Activated T-cell treated with anti-CD3 and anti-CD28 coated beads, Interleukin-2, amount 50 U/mL, for 72 hours (primary cell): ENCODE measurements around the gene TYROBP. TPM values are rescaled to one million over a fixed set of nuclear protein-coding genes. Genes with fewer than 3 reads are reported as not detected.
A peak's percentile ranks its signal among the peaks of the same experiment; 100 is the strongest.
"Not testable (repeated sequence)": the region's sequence is repeated elsewhere in the genome, so short reads cannot be mapped to it uniquely, and the experiment has no call there.

Experiments
- ATAC-seq, 2 donors: fragments of 150-1000 bp; cut with Tn5 transposase; replicated peaks in 1 of 2; 2 replicates each; pipeline ENCODE4 v1.10.0; 2021; ENCODE audit warnings: moderate library complexity in 2 of 2, mild to moderate bottlenecking in 1 of 2
- DNase-seq, 2 donors: peaks; one replicate each; pipeline ENCODE4 v3.0.0; 2021 to 2022; ENCODE audit warnings: mixed read lengths in 1 of 2
- H3K27ac Mint-ChIP-seq: one replicate; pipeline ENCODE4 v1.8.0; 2022; ENCODE audit warnings: mild to moderate bottlenecking, moderate library complexity, mixed read lengths
- H3K27me3 Mint-ChIP-seq: one replicate; pipeline ENCODE4 v1.8.0; 2022; ENCODE audit warnings: low read depth, mixed read lengths
- H3K36me3 Mint-ChIP-seq, 2 donors: one replicate each; pipeline ENCODE4 v1.8.0; 2022; ENCODE audit warnings: mixed read lengths in 2 of 2, mild to moderate bottlenecking in 1 of 2; ENCODE audit not compliant: insufficient read depth in 2 of 2
- H3K4me1 Mint-ChIP-seq: one replicate; pipeline ENCODE4 v1.8.0; 2022; ENCODE audit warnings: low read depth, mixed read lengths
- H3K4me3 Mint-ChIP-seq, 2 donors: one replicate each; pipeline ENCODE4 v1.8.0; 2022; ENCODE audit warnings: mild to moderate bottlenecking in 2 of 2, mixed read lengths in 2 of 2, moderate library complexity in 2 of 2
- H3K9me3 Mint-ChIP-seq, 2 donors: one replicate each; pipeline ENCODE4 v1.8.0; 2022; ENCODE audit warnings: mixed read lengths in 2 of 2
- total RNA-seq, 2 donors: library from RNA; stranded (reverse); gene quantifications; one replicate each; pipeline ENCODE4 v1.2.3, GENCODE V29; 2022

The TYROBP gene
- total RNA-seq, 2 donors from 2014 or later = 1.3 TPM; not detected in 1

- peak in 1 of 2 donors; percentile 82 for DNase-seq
- not testable (repeated sequence) for H3K9me3 Mint-ChIP-seq, H3K27ac Mint-ChIP-seq, ATAC-seq, H3K36me3 Mint-ChIP-seq
- peak overlapping the region; percentile 90 to 91 for H3K4me3 Mint-ChIP-seq
- H3K4me1 Mint-ChIP-seq = peaks cover 18% of the 10 kb centered on the region
- H3K27me3 Mint-ChIP-seq = peaks cover 46% of the 10 kb centered on the region
Observed at GRCh38 chr19:35870124-35870736, 37.9 kb downstream of the TYROBP start.

- ATAC-seq (peak; percentile 91 to 92), DNase-seq (peak; percentile 92 to 93)
- H3K36me3 Mint-ChIP-seq = no peaks in the 10 kb centered on the region
- H3K4me1 Mint-ChIP-seq = peaks cover 18% of the 10 kb centered on the region
- H3K27me3 Mint-ChIP-seq = peaks cover 53% of the 10 kb centered on the region
- H3K9me3 Mint-ChIP-seq = peaks cover 0 to 1% of the 10 kb centered on the region in 2 donors
- H3K27ac Mint-ChIP-seq = no peak overlapping the region
- peak overlapping the region; percentile 90 to 91 for H3K4me3 Mint-ChIP-seq
Observed at GRCh38 chr19:35869327-35870123, 38.6 kb downstream of the TYROBP start.

- H3K9me3 Mint-ChIP-seq = peaks cover 0 to 1% of the 10 kb centered on the region in 2 donors
Observed at GRCh38 chr19:35868823-35869326, 39.2 kb downstream of the TYROBP start.

GRCh38 chr19:35868172-35868822 is 39.8 kb downstream of the TYROBP start, which contains the start of gene APLP1:
APLP1 (plus strand) TSS chr19:35868574; CDS start chr19:35868637, 63 bp downstream.
- peaks cover 18% of the 10 kb centered on the region for H3K4me1 Mint-ChIP-seq
- peaks cover 0 to 1% of the 10 kb centered on the region in 2 donors for H3K9me3 Mint-ChIP-seq
- H3K27ac Mint-ChIP-seq = no peak within 1 kb of the TSS
- H3K27me3 Mint-ChIP-seq = peaks cover 53% of the 10 kb centered on the region
- H3K36me3 Mint-ChIP-seq = no peaks in the 10 kb centered on the region
- peak within 1 kb of the TSS; percentile 69 to 90 for H3K4me3 Mint-ChIP-seq
- DNase-seq = peak; percentile 81 to 83
- ATAC-seq = peak; percentile 68 to 72

More at GRCh38 chr19:35868823-35869326, 39.2 kb downstream of the TYROBP start:
- Mint-ChIP-seq H3K4me3 (peak overlapping the region; percentile 69 to 90), H3K27me3 (peaks cover 53% of the 10 kb centered on the region), H3K36me3 (no peaks in the 10 kb centered on the region), H3K4me1 (peaks cover 18% of the 10 kb centered on the region), H3K27ac (no peak overlapping the region)
- ATAC-seq = no peak
- DNase-seq = no peak

- H3K9me3 Mint-ChIP-seq = peaks cover 0 to 1% of the 10 kb centered on the region in 2 donors
- peaks cover 74% of the 10 kb centered on the region for H3K27me3 Mint-ChIP-seq
- DNase-seq (no peak), ATAC-seq (no peak)
- H3K36me3 Mint-ChIP-seq = no peaks in the 10 kb centered on the region
- no peak overlapping the region for H3K27ac Mint-ChIP-seq
- no peak overlapping the region for H3K4me3 Mint-ChIP-seq
- no peaks in the 10 kb centered on the region for H3K4me1 Mint-ChIP-seq
Observed at GRCh38 chr19:35863018-35863417, 45.1 kb downstream of the TYROBP start.

GRCh38 chr19:35862528-35862927 is 45.6 kb downstream of the TYROBP start:
- ATAC-seq = no peak

GRCh38 chr19:35861640-35862160 is 46.4 kb downstream of the TYROBP start:
- DNase-seq = no peak
- Mint-ChIP-seq H3K27ac (no peak overlapping the region), H3K27me3 (peaks cover 65% of the 10 kb centered on the region), H3K36me3 (no peaks in the 10 kb centered on the region), H3K4me1 (peaks cover 8% of the 10 kb centered on the region), H3K4me3 (no peak overlapping the region), H3K9me3 (no peaks in the 10 kb centered on the region)
- no peak for ATAC-seq

More at GRCh38 chr19:35862528-35862927, 45.6 kb downstream of the TYROBP start:
- Mint-ChIP-seq H3K4me1 (no peaks in the 10 kb centered on the region), H3K27ac (no peak overlapping the region), H3K4me3 (no peak overlapping the region), H3K36me3 (no peaks in the 10 kb centered on the region), H3K9me3 (peaks cover 0 to under 1% of the 10 kb centered on the region in 2 donors), H3K27me3 (peaks cover 70% of the 10 kb centered on the region)
- no peak for DNase-seq

- DNase-seq = no peak
- H3K4me1 Mint-ChIP-seq = peaks cover 8% of the 10 kb centered on the region
- H3K36me3 Mint-ChIP-seq = no peaks in the 10 kb centered on the region
- peak overlapping the region in 1 of 2 donors; percentile 40 for H3K4me3 Mint-ChIP-seq
- peaks cover 58% of the 10 kb centered on the region for H3K27me3 Mint-ChIP-seq
- ATAC-seq = peak in 1 of 2 donors; percentile 27
- H3K27ac Mint-ChIP-seq = no peak overlapping the region
- no peaks in the 10 kb centered on the region for H3K9me3 Mint-ChIP-seq
Observed at GRCh38 chr19:35860818-35861639, 47.1 kb downstream of the TYROBP start.

- peak overlapping the region in 1 of 2 donors; percentile 40 for H3K4me3 Mint-ChIP-seq
- H3K9me3 Mint-ChIP-seq = no peaks in the 10 kb centered on the region
- H3K27ac Mint-ChIP-seq = no peak overlapping the region
- no peaks in the 10 kb centered on the region for H3K36me3 Mint-ChIP-seq
- DNase-seq = no peak
- peaks cover 8% of the 10 kb centered on the region for H3K4me1 Mint-ChIP-seq
- peaks cover 57% of the 10 kb centered on the region for H3K27me3 Mint-ChIP-seq
- no peak for ATAC-seq
Observed at GRCh38 chr19:35860436-35860817, 47.7 kb downstream of the TYROBP start.

- Mint-ChIP-seq H3K4me3 (no peak overlapping the region), H3K4me1 (peaks cover 8% of the 10 kb centered on the region), H3K36me3 (no peaks in the 10 kb centered on the region), H3K9me3 (no peaks in the 10 kb centered on the region), H3K27ac (no peak overlapping the region), H3K27me3 (peaks cover 58% of the 10 kb centered on the region)
- DNase-seq (no peak), ATAC-seq (no peak)
Observed at GRCh38 chr19:35859414-35859813, 48.7 kb downstream of the TYROBP start.

GRCh38 chr19:35858311-35858710 is 49.8 kb downstream of the TYROBP start:
- Mint-ChIP-seq H3K27me3 (peaks cover 64% of the 10 kb centered on the region), H3K27ac (no peak overlapping the region), H3K4me3 (peak overlapping the region in 1 of 2 donors; percentile 6), H3K9me3 (no peaks in the 10 kb centered on the region), H3K4me1 (peaks cover 8% of the 10 kb centered on the region), H3K36me3 (no peaks in the 10 kb centered on the region)
- ATAC-seq = no peak
- DNase-seq = no peak

- ATAC-seq (peak; percentile 68 to 80), DNase-seq (peak; percentile 48 to 62)
- H3K27me3 Mint-ChIP-seq = peaks cover 66% of the 10 kb centered on the region
- no peaks in the 10 kb centered on the region for H3K36me3 Mint-ChIP-seq
- no peaks in the 10 kb centered on the region for H3K9me3 Mint-ChIP-seq
- H3K4me1 Mint-ChIP-seq = peaks cover 13% of the 10 kb centered on the region
- H3K4me3 Mint-ChIP-seq = peak within 1 kb of the TSS; percentile 68 to 86
- no peak within 1 kb of the TSS for H3K27ac Mint-ChIP-seq
Observed at GRCh38 chr19:35856546-35857149, 51.4 kb downstream of the TYROBP start, which contains the start of gene KIRREL2. KIRREL2 (plus strand) TSS chr19:35856911; CDS start chr19:35857120, 209 bp downstream.
